GM21723 (cell line): ENCODE results near the gene SERPINI1.

Experiments used
- ATAC-seq: cut with Tn5 transposase; IDR thresholded peaks from one replicate; pipeline ENCODE4 v1.9.1; 2021; ENCODE audit warnings: mild to moderate bottlenecking, moderate library complexity; ENCODE audit not compliant: unreplicated experiment

The SERPINI1 gene

DNA sequence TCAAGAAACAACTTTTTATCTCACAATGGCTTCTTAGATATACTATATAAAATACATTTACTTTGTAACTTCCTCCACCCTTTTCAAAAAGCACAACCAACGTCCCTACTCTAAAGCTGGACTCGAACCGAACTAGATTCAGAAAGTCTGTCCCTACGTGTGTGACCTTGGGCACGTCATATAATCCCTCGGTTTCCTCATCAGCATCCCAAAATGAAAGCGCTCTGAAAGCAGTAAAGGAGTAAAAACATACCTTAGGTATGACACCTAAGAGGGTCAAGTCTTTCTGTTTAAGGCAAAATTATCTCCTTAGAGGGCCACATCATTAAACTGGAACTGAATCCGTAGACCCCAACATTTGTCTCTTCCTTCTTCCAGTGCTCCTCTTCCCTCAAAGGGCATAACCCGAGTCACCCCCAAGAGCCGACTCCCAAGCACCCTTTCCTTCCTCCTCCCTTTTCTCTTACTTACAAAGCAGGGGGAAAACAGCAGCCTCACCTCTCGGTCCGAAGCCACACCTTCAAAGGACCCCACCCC lies 1.5 kb upstream of the SERPINI1 start:
- ATAC-seq, result no peak

DNA sequence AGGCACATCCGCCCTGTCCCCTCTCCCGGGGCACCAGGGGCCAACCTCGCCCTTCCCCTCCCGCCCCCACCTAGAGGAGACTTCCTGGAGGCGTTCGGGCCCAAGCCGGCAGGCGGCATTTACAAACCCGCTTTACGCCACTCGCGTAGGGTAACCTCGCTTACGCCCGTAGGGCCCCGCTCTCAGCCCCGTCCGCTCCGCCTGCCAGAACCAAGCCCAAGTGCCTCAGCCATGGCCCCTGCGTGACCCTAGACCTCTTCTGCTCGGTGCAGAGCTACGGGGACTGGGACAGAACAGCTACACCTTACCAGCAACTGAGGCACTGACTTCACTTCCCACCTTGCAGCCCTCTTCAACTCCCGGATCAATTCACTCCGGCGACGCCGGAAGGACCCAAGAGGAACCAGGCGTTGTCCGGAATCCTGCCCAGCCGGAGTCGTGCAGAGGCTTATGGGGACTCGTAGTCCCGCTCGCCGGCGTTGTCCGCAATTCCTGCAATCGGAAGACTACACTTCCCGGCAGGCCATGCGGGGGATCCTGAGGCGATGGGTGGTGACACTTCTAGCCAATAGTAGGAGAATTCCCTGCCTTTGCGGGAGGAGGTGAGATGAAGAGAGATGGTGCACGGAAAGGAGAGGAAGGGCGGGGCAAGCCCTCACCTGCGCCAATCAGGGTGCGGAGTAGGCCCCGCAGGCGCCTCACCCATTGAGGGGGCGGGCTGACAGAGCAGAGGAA lies 856 bp upstream of the SERPINI1 start, which contains the start of gene PDCD10:
TSS of gene PDCD10 (minus strand) at position 395 of the 735 bp plus-strand sequence. CDS start 14,735 bp downstream, outside the sequence.
- peak; percentile 88 for ATAC-seq

DNA sequence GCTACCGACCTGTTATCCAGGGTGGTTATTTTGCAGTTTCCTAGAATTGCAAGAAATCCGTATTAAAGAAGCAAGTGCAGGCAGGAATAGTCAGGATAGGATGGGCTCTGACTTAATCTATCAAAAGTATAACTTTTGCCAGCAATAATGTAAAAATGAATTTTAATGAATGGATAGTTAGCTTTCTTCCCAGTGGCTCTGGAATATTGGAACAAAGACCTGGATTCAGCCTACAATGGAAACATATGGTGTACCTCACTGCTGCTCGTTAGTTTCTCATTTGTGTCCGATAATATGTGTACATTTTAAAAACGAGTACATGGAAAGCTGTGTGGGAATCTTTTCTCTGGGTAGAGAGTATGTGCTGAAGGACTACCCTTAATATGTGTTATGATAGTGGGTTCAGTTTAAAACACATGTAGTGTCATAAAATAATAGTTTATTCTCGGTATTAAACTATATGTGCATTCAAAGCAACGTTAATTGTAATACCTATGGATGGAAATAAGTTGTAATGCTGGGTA lies 805 bp downstream of the SERPINI1 start:
- ATAC-seq, result no peak

DNA sequence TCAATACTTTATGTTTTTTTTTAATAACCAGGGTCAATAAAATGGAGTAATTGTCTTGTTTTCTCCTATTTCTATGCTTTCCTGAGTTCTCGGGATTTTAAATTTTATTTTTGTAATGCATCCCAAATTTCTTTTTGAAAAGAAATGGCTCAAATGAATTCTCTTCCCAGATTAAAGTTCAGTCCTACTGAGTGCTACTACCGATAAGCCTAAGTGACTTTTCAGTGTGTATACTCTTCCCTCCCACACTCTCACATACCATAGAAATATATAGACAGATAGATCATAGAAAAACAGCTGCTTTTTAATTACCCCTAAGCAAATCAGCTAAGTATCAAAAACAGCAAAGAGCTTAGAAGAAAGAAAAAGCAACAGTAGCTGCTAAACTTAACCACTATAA lies 1.5 kb downstream of the SERPINI1 start:
- no peak for ATAC-seq

DNA sequence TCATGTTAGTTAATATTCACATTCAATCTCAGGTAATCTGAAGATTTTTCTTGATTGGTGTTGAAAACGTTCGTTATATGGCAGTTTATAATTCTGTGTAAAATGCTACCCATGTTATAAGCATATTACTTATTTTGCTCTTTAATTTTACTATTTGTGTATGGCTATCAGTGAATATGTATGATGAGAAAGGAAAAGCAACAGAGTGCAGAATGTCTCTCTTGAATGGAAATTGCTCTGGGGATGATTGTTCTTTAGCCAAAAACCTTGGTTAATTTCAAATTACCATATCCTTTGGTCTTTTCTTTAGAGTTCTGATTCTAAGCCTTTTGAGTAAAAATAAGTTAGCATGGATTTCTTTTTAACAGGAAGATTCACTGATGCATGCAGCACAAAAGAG lies 2.5 kb downstream of the SERPINI1 start:
- ATAC-seq, result no peak

DNA sequence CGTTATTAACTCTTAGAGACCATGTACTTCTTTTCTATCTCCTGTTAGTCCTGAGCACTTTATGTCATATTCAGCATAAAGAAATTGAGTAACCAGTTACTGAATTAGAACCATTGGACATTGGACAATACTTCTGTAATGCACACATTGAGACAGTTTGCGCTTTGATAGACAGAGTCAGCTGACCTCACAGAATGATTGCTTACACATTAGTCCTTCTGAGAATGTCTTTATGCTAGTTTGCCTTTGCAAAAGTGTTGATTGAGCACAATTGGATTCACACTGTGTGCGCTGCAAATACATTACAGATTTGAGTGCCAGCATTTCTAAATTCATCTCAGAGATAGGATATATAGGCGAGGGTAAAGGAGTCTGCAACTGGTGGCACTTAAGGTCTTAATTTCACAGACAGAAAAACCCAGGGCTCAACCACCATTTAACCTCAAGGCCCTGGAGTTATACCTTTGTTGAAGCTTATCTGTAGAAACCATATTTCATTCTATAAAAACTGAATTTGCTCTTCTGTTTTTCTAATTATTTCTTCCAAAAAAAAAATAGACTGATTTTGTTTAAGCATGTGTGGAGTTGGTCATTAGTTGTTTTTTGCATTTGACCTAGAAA lies 3.8 kb downstream of the SERPINI1 start:
- no peak for ATAC-seq

DNA sequence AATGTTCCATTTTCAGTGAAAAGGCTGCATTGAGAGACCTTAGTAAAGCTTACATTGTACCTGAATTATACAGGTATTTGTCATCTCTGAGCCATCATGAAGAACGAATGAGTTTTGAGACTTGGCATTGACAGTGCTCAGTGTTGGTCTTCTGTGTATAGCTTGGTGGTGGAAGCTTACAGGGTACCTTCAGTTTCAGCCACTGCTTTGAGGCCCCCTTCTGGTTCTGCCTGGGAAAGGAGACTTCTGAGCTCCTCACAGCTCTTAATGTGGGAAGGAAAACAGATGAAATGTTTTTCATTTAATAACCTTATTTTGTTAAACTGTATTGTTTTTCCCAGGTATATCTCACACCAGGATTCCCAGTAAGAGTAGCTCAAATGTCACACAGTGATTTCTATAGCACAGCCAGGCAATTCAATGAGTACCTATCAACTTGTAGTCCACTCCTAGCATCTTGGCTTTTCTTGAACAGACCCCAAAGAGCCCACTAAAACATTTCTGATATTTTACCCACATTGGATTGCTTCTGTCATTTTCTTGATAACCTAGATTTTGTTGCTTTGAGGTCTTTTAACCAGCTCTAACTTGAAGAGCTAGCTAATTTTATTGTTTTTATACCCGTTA lies 5.6 kb downstream of the SERPINI1 start:
- peak; percentile 94 for ATAC-seq

DNA sequence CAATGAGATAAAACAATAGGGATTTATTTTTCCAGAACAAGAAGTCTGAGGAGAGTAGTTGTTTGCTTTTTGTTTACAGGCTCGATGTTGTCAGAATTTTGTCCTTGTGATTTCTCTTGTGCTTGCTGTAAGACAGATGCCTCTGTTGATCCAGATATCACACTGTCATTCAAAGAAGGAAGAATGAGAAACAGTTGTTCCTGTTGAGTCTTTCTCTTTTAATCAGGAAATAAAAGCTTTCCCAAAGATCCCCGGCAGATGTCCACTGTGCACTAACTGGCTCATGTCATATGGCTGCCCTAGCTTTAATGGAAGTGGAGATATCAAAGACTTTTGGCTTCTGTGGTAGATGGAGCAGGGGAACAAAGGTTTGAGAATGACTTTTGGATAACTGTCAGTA lies 6.8 kb downstream of the SERPINI1 start:
- no peak for ATAC-seq

DNA sequence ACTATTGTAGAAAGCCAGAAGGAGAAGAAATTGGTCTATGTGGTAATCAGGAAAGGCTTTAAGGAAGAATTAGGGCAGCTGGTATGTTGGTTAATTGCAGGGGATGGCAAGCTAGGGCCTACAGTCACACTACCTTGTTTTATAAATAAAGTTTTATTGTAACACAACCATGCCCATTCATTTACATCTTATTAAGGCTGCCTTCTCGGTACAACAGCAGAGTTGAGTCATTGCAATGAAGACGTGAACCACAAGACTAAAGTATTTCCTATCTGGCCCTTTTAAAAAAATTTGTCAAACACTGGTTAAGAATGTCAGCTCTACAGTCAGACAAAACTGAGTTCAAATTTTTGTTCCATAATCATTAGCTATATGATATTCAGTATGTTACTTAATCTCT lies 8.3 kb downstream of the SERPINI1 start:
- no peak for ATAC-seq

DNA sequence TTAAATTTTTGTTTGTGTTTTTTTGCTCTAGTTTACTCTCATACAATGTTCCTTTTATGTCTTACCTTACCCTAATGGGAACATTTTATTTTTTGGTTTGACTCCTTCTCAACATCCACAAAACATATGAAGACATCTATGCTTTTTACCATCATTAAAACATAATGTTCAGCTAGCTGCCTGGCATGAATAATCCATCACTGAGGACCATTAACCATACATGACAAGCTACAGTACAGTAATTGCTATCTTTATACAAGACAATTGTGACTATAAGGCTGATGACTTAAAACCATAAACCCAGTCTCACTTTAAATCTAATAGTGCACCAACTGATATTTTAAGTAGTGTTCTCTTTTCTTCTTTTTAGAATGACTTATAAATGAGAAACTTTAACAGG lies 13.7 kb downstream of the SERPINI1 start:
- no peak for ATAC-seq

DNA sequence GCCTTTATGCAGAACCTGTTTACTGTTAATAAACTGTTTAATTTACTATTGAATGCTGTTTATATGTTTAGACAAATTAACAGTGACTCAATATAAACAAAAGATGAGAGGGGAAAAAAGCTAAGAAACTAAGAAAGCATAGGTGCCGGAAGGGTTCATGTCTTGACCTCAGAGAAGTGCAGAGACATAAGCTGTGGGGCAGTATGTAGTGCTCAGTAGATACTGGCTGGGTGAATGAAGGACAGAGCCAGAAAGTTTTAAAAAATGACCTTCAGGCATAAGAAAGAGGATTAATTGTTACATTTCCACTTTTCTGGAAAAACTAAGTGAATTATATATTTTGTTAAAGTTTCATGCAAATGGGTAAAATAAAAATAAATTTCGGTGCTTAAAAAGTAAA lies 14.2 kb downstream of the SERPINI1 start:
- ATAC-seq, result peak; percentile 21

DNA sequence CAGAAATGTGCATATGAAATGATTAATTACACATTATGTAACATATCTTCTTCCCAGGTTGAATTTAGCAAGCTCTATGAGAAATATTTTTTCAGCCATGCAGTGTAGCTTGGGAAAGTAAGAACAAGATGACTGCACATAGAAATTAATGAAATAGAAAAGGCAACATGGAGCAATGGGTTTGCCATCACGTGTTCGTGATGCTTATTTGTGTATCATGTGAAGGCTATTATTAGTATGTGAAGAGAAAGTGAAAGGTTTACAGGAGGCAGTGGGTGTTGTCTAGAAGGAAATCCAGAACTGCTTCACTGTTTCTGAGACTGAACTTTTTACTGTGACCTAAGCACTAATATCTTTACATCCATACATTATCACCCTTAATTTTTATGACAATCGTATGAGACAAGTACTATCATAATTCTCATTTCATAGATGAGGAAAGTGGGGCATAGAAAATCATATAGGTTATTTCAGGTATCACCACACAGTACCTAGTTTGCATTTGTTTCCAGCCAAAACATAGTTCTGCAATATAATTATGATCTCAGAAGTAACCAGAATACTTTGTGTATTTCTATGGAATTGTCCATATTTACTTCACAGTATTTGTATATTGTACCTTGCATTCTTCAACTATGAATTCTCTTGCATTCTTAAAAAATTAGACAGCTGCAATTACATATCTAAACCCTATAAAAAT lies 14.9 kb downstream of the SERPINI1 start:
- peak; percentile 99 for ATAC-seq

DNA sequence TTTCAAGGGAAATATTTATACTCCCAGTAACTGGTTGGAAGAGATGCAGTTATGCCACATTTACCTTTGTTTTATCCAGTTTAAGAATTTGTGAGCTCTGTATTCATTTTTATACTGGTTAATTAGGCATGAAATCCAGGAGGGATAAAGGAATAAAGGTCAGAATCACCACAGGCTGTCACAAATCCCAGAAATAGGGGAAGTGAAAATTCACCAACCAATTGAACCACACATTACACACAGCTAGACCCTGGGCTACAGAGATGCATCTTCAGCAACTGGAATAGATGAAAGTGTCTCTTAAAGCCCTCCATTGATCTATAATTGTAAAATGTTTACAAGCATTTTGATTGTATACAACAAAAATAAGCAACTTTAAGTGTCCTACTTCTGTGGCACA lies 18.5 kb downstream of the SERPINI1 start:
- peak; percentile 25 for ATAC-seq

DNA sequence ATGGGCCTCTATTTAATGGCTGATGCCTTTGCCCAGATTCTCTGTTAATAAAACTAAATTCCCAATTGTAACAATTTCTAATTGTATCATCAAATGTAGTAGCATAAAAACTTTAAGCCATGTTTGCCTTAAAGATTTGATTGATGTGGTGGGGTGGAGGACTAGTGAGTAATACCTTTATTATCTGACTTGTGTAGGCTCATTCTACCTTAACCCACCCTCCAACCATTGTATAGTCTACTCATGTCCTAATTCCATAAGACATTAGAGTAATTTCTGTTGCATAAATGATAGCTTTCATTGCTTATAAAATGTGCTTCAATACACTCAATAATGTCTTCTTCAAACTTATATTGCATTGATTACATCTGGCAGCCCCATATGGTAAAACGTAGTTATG lies 25.8 kb downstream of the SERPINI1 start:
- ATAC-seq, result no peak

DNA sequence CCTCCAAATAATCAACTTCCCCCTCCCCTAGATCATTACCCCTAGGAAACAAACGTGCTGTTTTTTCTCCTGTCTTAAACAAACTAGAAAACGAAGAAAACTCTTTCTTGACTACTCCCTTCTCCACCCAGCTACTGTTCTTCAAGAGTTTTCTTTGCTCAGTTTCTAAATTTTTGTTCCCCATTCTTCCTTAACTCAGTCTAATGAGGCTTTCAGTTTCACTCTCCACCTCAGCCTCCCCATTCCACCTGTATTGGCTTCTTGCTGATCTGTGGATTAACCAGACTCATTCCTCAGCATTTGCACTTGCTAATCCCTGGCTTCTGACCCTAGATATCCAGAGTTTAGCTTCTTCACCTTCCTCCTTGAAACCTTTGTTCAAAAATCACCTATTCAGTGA lies 26.8 kb downstream of the SERPINI1 start:
- ATAC-seq, result peak; percentile 81

DNA sequence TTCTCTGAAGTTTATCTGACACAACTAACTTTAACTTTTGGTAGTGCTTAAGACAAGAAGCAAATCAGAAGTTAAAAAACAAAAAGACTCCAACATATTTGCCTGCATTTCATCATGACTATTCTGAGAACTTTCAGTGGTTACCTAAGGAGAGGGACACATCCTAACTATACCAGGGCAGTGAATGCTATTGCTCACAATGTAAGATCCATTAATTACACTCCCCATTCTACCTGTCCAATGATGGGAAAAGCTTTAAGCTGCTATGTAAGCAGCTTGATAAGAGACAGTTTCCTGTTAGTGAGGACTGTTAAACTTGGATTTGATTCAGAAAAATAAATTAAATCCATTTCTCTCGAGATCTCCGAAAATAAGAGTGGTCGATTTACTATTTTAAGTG lies 37.5 kb downstream of the SERPINI1 start:
- peak; percentile 51 for ATAC-seq

DNA sequence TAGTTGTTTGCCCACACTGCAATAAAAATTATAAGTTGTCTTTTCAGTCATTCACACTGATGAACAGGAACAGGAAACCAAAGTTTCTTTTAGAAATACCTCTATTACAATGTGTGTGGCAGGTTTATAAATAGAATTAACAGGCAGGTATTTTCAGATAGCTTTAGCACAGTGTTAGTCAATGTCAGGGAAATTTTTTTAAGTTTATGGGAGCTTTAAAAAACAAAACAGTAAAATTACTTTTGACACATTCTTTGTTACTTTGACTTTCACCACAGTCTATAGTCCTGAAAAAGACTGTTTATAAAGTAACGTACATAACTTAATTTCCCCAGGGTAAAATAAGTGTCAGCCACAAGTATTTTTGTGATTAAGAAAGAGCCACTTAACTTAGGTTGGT lies 38.1 kb downstream of the SERPINI1 start:
- ATAC-seq, result peak; percentile 93

DNA sequence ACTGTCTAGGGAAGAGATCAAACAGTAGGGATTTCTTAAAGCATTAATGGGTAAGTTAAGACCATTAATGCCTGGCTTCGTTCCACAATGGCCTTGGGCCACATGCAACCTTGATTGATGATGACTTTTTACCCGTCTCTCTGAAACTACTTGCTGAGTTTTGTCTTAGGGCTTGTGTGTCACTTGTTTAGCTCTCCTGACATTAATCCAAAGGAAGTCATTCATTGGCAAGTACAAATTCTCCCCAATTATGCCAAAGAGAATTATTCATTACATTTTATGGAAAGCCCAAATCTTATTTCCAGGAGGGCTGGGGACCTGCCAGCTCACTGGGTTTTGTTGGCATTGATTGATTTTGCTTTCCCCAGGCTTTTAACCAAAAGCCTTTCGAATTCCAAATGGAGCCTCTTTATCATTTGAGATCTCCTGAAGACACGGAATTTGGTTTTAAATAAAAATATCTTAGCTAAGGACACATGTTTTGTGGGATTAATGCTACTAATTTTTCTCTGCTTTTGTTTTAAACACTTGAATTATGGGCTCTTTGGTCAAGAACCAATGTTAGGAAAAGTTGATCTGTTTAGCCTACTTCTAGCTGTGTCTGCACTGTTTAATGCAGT lies 40.7 kb downstream of the SERPINI1 start:
- no peak for ATAC-seq

DNA sequence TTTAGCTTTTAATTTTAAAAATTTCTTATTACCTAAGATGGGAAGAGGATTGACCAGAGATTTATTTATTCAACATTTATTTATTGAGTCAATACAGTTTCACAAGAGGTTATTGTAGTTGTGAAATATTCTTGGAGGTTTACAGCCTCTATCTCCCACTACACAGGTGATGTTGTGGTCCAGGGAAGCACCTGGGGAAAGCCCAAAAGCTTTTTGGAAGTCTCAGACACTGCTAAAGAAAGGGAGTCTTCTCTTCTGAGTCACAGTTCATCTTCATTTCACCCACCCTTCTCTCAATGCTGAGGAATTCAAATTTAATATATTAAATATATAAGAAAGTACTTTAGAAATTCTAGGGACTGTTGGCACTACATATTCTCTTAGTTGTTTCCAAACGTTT lies 41.8 kb downstream of the SERPINI1 start:
- ATAC-seq, result peak; percentile 31

DNA sequence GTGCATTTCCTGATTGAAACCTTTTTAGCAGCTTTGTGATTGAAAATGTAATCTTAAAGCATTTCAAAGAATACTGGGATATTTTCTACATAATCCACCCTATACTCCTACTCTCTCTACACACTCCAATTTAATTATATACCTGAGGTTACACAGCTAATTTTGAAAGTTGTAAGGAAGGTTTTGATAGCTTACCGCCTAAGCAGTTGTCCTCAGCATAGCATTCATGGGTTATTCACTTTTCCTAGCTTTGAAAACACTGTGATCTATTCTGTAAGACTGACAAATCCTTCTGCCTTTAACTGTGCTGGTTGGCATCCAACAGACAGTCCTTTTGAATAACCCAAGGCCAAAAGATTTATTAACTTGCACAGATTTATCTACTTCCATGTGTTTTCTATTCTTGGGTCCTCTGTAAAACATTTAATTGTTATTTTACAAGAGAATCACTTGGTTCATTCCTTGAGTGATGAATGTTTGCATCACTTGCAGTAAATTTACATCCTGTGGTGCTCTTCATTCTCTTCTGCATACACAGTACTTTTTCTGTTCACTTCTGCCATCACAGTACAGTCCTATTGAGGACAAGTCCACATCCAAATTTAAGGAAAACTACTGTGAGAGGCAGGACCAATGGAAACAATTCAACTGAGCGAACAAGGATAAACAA lies 44.8 kb downstream of the SERPINI1 start:
- ATAC-seq, result no peak
